K562 (cell line): Measurements from ENCODE around the gene TIAL1. TPM values are rescaled to one million over a fixed set of nuclear protein-coding genes. Genes with fewer than 3 reads are reported as not detected.

Experiments
- ELF1 ChIP-seq: fragments of 200-800 bp; sonication (Bioruptor generic); IDR thresholded peaks from 2 replicates; pipeline ENCODE4 v1.6.1; 2016; ENCODE audit warnings: missing genetic modification characterization, missing compliant biosample characterization
- FOSL1 ChIP-seq: fragments of 200-800 bp; sonication (Bioruptor generic); conservative IDR thresholded peaks from 2 replicates; pipeline ENCODE4 v1.6.1; 2016; ENCODE audit warnings: missing genetic modification characterization, missing compliant biosample characterization
- NFE2 ChIP-seq: IDR thresholded peaks from 2 replicates; pipeline ENCODE4 v1.6.1; 2014; ENCODE audit warnings: antibody characterized with exemption, low read depth
- RB1 ChIP-seq: fragments of 450-650 bp; IDR thresholded peaks from 2 replicates; pipeline ENCODE4 v1.6.1; 2017; ENCODE audit warnings: low read depth, mild to moderate bottlenecking
- SPI1 ChIP-seq: IDR thresholded peaks from 2 replicates; pipeline ENCODE4 v1.6.1; 2011; ENCODE audit warnings: low read depth, low read length, control low read depth, borderline replicate concordance
- ZNF197 ChIP-seq: fragments of 200-800 bp; sonication (Bioruptor generic); IDR thresholded peaks from 2 replicates; pipeline ENCODE4 v1.6.1; 2016; ENCODE audit warnings: low read depth, missing genetic modification characterization, missing compliant biosample characterization
- ZNF282 ChIP-seq: sonication (generic); formaldehyde crosslinking; IDR thresholded peaks from 2 replicates; pipeline ENCODE4 v1.8.1; 2023; ENCODE audit warnings: missing genetic modification reagents
- polyA plus RNA-seq, 8 experiments: library from polyadenylated mRNA; depleted of rRNA in 4 of 8; stranded (reverse) in 5 of 8; unstranded in 3 of 8; fragments of >200 nt; fragmentation: Nextera tagmentation in 2 of 8; fragmentation: Illumina TruSeq in 1 of 8; extraction: Ambion mirVana in 2 of 8; extraction: Trizol in 1 of 8; gene quantifications; 2 replicates each; pipeline versions ENCODE4 v1.2.1 to v1.2.3, GENCODE V29; 2011 to 2014; ENCODE audit warnings: inconsistent platforms in 1 of 8, missing spikeins in 1 of 8
- total RNA-seq, 7 experiments: library from RNA; depleted of rRNA in 6 of 7; stranded (reverse); fragments of >200 nt in 6 of 7; fragmentation: Illumina TruSeq in 2 of 7; extraction: Trizol in 2 of 7; gene quantifications; 2 replicates each; pipeline versions ENCODE4 v1.2.1 to v1.2.3, GENCODE V29; 2011 to 2021; ENCODE audit warnings: low replicate concordance in 1 of 7
- TF ChIP-seq, protein P1 (sequence below): fragments of 450-650 bp; IDR thresholded peaks from 2 replicates; pipeline ENCODE4 v1.7.1; 2018; ENCODE audit warnings: mild to moderate bottlenecking, low read depth; ENCODE audit not compliant: partially characterized antibody
- TF ChIP-seq, protein P2 (sequence below): sonication (generic); formaldehyde crosslinking; IDR thresholded peaks from 2 replicates; pipeline ENCODE4 v1.8.0; 2022; ENCODE audit warnings: mild to moderate bottlenecking, missing genetic modification reagents
- TF ChIP-seq, protein P3 (sequence below): sonication (generic); formaldehyde crosslinking; IDR thresholded peaks from 2 replicates; pipeline ENCODE4 v1.8.0; 2023; ENCODE audit warnings: mild to moderate bottlenecking, missing genetic modification reagents
- TF ChIP-seq, protein P4 (sequence below): sonication (generic); formaldehyde crosslinking; IDR thresholded peaks from 2 replicates; pipeline ENCODE4 v1.8.1; 2023; ENCODE audit warnings: mild to moderate bottlenecking, missing genetic modification reagents, moderate library complexity
- TF ChIP-seq, protein P5 (sequence below): fragments of 200-800 bp; sonication (Bioruptor generic); IDR thresholded peaks from 2 replicates; pipeline ENCODE4 v1.6.1; 2017; ENCODE audit warnings: missing genetic modification characterization, missing compliant biosample characterization
- TF ChIP-seq, protein P6 (sequence below), 2 experiments: IDR thresholded peaks; 2 replicates each; pipeline ENCODE4 v1.6.1; 2011; ENCODE audit warnings: borderline replicate concordance in 1 of 2, control low read depth in 1 of 2, low read depth in 1 of 2, low read length in 1 of 2, mild to moderate bottlenecking in 1 of 2, mixed read lengths in 1 of 2, moderate library complexity in 1 of 2; ENCODE audit not compliant: insufficient read depth in 1 of 2, insufficient read length in 1 of 2, poor library complexity in 1 of 2, severe bottlenecking in 1 of 2; ENCODE audit errors: extremely low read depth in 1 of 2

TIAL1 gene
- total and polyA plus RNA-seq, 9 of the 15 experiments (the other 6 are each of a cell fraction or from before 2014, with no cell fraction given) = 22.5 to 126 (median 58.2) TPM

DNA sequence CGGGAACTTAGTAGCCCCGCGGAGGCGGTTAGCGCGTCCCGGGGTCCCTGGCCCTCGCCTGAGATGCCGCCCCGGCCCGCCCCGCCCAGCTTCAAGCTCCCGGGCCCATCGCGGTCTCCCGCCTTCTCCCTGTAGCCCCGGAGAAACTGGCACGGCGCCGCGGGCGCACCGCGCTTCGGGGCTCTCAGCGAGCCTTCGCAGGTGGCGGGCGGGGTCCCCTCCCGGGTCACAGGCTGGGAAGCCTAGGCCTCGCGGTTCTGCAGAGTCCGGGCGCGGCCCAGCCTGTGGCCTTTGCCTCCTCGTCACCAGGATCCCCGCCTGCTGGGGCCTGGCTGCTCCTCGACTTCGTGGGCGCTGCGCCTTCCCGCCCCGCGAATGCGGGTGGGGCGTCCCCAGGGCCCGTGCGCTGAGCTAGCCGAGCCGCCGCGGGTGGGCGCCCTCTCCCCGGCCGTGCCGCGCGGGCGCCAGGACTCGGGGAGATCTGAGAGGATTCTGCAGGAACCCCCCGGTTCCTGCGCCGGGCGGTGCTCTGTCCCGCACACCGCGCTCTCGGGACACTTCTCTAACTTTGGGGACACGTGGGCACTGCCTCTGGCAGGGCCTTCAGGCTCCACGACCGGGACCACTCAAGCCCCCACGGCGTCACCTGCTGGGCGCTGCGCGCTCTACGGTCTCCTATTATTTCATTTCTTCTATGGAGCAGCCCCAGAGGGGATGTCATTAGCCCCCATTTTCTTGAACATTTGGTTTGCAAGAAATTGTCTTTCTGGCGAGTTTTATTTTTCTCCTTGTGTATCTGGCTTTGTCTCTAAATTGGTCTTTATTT is 53.6 kb downstream of the TIAL1 start (continued):
- TF ChIP-seq RB1 = peak; percentile 47; the same call in 1 of the 2 replicates
- no peak for TF ChIP-seq ELF1
- TF ChIP-seq, protein P1, sequence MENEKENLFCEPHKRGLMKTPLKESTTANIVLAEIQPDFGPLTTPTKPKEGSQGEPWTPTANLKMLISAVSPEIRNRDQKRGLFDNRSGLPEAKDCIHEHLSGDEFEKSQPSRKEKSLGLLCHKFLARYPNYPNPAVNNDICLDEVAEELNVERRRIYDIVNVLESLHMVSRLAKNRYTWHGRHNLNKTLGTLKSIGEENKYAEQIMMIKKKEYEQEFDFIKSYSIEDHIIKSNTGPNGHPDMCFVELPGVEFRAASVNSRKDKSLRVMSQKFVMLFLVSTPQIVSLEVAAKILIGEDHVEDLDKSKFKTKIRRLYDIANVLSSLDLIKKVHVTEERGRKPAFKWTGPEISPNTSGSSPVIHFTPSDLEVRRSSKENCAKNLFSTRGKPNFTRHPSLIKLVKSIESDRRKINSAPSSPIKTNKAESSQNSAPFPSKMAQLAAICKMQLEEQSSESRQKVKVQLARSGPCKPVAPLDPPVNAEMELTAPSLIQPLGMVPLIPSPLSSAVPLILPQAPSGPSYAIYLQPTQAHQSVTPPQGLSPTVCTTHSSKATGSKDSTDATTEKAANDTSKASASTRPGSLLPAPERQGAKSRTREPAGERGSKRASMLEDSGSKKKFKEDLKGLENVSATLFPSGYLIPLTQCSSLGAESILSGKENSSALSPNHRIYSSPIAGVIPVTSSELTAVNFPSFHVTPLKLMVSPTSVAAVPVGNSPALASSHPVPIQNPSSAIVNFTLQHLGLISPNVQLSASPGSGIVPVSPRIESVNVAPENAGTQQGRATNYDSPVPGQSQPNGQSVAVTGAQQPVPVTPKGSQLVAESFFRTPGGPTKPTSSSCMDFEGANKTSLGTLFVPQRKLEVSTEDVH = no peak
- no peak for TF ChIP-seq NFE2
- TF ChIP-seq, protein P2, sequence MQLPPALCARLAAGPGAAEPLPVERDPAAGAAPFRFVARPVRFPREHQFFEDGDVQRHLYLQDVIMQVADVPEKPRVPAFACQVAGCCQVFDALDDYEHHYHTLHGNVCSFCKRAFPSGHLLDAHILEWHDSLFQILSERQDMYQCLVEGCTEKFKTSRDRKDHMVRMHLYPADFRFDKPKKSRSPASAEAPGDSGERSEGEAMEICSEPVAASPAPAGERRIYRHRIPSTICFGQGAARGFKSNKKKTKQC = no peak; the same call in 1 of the 2 replicates
- TF ChIP-seq, protein P3, sequence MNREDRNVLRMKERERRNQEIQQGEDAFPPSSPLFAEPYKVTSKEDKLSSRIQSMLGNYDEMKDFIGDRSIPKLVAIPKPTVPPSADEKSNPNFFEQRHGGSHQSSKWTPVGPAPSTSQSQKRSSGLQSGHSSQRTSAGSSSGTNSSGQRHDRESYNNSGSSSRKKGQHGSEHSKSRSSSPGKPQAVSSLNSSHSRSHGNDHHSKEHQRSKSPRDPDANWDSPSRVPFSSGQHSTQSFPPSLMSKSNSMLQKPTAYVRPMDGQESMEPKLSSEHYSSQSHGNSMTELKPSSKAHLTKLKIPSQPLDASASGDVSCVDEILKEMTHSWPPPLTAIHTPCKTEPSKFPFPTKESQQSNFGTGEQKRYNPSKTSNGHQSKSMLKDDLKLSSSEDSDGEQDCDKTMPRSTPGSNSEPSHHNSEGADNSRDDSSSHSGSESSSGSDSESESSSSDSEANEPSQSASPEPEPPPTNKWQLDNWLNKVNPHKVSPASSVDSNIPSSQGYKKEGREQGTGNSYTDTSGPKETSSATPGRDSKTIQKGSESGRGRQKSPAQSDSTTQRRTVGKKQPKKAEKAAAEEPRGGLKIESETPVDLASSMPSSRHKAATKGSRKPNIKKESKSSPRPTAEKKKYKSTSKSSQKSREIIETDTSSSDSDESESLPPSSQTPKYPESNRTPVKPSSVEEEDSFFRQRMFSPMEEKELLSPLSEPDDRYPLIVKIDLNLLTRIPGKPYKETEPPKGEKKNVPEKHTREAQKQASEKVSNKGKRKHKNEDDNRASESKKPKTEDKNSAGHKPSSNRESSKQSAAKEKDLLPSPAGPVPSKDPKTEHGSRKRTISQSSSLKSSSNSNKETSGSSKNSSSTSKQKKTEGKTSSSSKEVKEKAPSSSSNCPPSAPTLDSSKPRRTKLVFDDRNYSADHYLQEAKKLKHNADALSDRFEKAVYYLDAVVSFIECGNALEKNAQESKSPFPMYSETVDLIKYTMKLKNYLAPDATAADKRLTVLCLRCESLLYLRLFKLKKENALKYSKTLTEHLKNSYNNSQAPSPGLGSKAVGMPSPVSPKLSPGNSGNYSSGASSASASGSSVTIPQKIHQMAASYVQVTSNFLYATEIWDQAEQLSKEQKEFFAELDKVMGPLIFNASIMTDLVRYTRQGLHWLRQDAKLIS (CRISPR knock-in tag) = no peak
- TF ChIP-seq, protein P4, sequence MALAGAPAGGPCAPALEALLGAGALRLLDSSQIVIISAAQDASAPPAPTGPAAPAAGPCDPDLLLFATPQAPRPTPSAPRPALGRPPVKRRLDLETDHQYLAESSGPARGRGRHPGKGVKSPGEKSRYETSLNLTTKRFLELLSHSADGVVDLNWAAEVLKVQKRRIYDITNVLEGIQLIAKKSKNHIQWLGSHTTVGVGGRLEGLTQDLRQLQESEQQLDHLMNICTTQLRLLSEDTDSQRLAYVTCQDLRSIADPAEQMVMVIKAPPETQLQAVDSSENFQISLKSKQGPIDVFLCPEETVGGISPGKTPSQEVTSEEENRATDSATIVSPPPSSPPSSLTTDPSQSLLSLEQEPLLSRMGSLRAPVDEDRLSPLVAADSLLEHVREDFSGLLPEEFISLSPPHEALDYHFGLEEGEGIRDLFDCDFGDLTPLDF (CRISPR knock-in tag) = no peak
- TF ChIP-seq, protein P5, sequence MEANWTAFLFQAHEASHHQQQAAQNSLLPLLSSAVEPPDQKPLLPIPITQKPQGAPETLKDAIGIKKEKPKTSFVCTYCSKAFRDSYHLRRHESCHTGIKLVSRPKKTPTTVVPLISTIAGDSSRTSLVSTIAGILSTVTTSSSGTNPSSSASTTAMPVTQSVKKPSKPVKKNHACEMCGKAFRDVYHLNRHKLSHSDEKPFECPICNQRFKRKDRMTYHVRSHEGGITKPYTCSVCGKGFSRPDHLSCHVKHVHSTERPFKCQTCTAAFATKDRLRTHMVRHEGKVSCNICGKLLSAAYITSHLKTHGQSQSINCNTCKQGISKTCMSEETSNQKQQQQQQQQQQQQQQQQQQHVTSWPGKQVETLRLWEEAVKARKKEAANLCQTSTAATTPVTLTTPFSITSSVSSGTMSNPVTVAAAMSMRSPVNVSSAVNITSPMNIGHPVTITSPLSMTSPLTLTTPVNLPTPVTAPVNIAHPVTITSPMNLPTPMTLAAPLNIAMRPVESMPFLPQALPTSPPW (CRISPR knock-in tag) = peak; percentile 57; the same call in 1 of the 2 replicates
- peak; percentile 19; the same call in 1 of the 2 replicates for TF ChIP-seq FOSL1 (tag)
- TF ChIP-seq, protein P6, sequence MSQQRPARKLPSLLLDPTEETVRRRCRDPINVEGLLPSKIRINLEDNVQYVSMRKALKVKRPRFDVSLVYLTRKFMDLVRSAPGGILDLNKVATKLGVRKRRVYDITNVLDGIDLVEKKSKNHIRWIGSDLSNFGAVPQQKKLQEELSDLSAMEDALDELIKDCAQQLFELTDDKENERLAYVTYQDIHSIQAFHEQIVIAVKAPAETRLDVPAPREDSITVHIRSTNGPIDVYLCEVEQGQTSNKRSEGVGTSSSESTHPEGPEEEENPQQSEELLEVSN (IDR thresholded peaks at IDR 0.05; ENCODE audit: borderline replicate concordance in 1 of 2, extremely low read depth in 1 of 2, insufficient read depth in 1 of 2, insufficient read length in 1 of 2, low read depth in 1 of 2, low read length in 1 of 2, poor library complexity in 1 of 2, severe bottlenecking in 1 of 2) = peak; percentile 88 to 93
- TF ChIP-seq ZNF197 (CRISPR knock-in tag) = no peak
- TF ChIP-seq ZNF282 = no peak
- TF ChIP-seq SPI1 = no peak
